ENCODE measurements around the gene ACAN. TPM values are rescaled to one million over a fixed set of nuclear protein-coding genes. Genes with fewer than 3 reads are reported as not detected.

ACAN gene
- total RNA-seq, 1 donor from 2014 or later = 176 TPM

DNA sequence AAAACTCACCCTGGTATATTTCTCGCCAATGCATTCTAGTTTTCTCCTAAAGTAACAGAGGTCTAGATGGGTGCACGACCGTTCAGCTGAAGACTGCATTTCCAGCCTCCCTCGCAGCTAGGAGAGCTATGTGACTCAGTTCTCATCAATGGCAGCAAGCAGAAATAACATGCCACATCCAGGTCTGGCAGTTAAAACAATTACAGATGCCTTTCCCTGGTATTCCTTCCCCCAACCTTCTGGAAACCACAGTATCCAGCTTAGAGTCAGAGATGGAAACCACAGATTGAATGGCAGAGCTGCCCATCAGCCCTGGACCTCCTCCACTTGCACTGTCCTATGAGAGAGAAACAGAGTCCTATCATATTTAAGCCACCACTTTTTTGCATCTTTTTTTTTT is 87.3 kb downstream of the ACAN start:
- Mint-ChIP-seq H3K4me3 (ENCODE audit: unreplicated experiment) (no peak overlapping the region), H3K27ac (ENCODE audit: unreplicated experiment) (peak overlapping the region; percentile 0), H3K9me3 (ENCODE audit: low read depth) (no peaks in the 10 kb centered on the region), H3K36me3 (ENCODE audit: low read depth) (no peaks in the 10 kb centered on the region), H3K27me3 (ENCODE audit: low read depth) (no peaks in the 10 kb centered on the region), H3K4me1 (ENCODE audit: low read depth) (peaks cover 19% of the 10 kb centered on the region)
- no peak for DNase-seq (ENCODE audit: low spot score)
- TF ChIP-seq, protein P1, sequence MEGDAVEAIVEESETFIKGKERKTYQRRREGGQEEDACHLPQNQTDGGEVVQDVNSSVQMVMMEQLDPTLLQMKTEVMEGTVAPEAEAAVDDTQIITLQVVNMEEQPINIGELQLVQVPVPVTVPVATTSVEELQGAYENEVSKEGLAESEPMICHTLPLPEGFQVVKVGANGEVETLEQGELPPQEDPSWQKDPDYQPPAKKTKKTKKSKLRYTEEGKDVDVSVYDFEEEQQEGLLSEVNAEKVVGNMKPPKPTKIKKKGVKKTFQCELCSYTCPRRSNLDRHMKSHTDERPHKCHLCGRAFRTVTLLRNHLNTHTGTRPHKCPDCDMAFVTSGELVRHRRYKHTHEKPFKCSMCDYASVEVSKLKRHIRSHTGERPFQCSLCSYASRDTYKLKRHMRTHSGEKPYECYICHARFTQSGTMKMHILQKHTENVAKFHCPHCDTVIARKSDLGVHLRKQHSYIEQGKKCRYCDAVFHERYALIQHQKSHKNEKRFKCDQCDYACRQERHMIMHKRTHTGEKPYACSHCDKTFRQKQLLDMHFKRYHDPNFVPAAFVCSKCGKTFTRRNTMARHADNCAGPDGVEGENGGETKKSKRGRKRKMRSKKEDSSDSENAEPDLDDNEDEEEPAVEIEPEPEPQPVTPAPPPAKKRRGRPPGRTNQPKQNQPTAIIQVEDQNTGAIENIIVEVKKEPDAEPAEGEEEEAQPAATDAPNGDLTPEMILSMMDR (IDR thresholded peaks at IDR 0.05) = no peak

DNA sequence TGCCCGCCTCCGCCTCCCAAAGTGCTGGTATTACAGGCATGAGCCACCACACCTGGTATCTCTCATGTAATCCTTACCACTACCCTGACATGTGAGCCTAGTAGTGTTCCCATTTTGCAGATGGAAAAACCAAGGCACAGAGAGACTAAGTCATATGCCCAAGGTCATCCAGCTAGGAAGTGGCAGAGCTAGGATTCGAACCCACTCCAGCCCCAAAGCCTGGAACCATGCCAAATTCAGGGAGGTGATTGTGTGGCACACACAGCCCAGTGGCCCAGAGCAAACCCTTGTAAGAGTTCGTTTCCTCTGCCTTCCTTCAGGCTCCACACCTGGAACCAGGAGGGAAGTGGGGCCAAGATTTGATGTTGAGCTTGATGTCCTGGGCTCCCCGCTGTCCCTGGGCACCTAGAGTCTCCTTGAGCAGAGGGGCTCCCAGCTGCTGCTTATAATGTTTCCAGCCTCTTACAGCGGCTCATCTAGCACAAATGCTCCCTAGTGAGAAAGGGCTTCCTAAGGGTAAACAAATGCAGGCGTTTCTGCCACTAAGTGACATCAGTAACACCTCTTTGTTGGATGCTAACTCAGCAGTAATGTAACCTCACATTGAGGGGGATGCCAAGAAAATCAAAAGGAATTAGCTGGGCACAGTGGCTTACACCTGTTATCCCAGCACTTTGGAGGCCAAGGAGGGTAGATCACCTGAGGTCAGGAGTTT is 88.5 kb downstream of the ACAN start:
- no peaks in the 10 kb centered on the region for H3K9me3 Mint-ChIP-seq (ENCODE audit: low read depth)
- H3K27ac Mint-ChIP-seq (ENCODE audit: unreplicated experiment) = no peak overlapping the region
- TF ChIP-seq, protein P1 (IDR thresholded peaks at IDR 0.05) = no peak
- no peak for DNase-seq (ENCODE audit: low spot score)
- H3K27me3 Mint-ChIP-seq (ENCODE audit: low read depth) = no peaks in the 10 kb centered on the region
- no peak overlapping the region for H3K4me3 Mint-ChIP-seq (ENCODE audit: unreplicated experiment)
- no peaks in the 10 kb centered on the region for H3K36me3 Mint-ChIP-seq (ENCODE audit: low read depth)
- peaks cover 25% of the 10 kb centered on the region for H3K4me1 Mint-ChIP-seq (ENCODE audit: low read depth)

DNA sequence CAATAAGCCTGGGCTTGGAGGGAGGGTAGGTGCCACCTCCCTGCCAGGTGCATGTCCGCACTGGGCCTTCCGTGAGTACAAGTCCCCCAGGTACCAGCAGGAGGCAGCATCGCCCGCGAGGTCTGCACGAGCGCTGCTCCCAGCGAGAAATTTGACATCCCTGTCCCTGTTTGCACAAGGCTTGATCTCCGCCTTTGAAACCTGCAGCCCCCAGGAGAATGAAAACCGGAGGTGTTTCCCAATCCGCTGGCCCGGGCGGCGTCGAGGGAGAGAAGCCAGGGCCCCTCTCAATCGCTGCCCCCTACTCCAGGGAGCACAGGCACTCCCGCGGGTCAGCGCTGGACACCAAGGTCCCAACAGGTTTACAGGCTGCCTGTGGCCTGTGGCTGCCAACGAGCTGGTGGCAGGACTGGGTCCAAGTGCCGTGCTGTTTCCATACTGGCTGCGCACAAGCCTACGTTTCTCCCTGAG is 91.1 kb downstream of the ACAN start:
- H3K9me3 Mint-ChIP-seq (ENCODE audit: low read depth) = no peaks in the 10 kb centered on the region
- H3K4me1 Mint-ChIP-seq (ENCODE audit: low read depth) = peaks cover 49% of the 10 kb centered on the region
- TF ChIP-seq, protein P1 (IDR thresholded peaks at IDR 0.05) = peak; percentile 87
- peak overlapping the region; percentile 76 for H3K4me3 Mint-ChIP-seq (ENCODE audit: unreplicated experiment)
- H3K27me3 Mint-ChIP-seq (ENCODE audit: low read depth) = no peaks in the 10 kb centered on the region
- DNase-seq (ENCODE audit: low spot score) = no peak
- no peak overlapping the region for H3K27ac Mint-ChIP-seq (ENCODE audit: unreplicated experiment)
- peaks cover 1% of the 10 kb centered on the region for H3K36me3 Mint-ChIP-seq (ENCODE audit: low read depth)

DNA sequence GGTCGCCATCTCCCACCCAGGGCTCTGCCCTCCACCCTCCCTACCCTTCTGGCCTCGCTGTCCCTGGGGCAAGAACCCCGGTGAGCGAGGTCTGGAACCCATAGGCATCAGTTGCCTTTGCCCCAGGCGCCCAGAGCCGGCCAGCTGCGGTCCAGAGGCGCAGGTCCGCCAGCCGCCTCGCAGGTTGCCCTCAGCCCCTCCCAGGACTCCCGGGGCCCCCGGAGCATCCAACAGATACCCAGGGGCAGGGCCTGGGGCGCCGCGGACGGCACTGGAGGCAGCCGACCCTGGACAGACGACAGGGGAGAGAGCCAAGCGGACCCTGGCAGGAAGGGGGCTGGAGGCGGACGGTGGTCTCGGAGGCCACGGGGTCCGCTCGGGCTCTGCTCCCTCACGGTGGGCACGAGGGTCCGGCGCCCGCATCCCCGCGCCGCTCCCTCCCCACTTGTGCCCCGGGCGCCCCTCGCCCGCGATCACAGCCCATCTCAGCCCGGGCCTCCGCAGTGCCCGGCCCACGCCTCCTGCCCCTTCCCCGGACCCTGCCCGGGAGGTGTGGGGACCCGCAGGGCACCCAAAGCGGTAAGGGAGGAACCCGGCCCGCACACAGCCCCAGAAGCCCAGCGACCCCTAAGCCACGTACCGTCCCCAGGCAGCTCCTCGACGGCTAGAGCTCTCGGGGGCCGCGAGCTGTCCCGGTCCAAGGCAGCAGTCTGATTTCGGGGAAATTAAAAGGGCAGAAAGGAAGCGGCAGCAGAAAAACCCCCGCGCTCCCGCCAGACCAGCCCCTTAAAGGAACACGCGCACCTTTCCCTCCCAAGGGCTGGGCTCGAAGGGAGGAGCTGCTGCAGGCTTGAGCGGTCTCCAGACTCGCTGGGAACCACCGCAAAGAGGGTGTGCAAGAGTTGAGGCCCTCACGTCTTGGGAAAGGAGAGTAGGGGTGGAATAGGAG is 91.9 kb downstream of the ACAN start, which contains the start of gene HAPLN3:
HAPLN3 (minus strand) TSS at position 726 of the 949 bp plus-strand sequence. CDS start 8,246 bp downstream, outside the sequence.
- no peak within 1 kb of the TSS for H3K27ac Mint-ChIP-seq (ENCODE audit: unreplicated experiment)
- H3K4me1 Mint-ChIP-seq (ENCODE audit: low read depth) = peaks cover 47% of the 10 kb centered on the region
- H3K36me3 Mint-ChIP-seq (ENCODE audit: low read depth) = peaks cover 1% of the 10 kb centered on the region
- DNase-seq (ENCODE audit: low spot score) = no peak
- H3K9me3 Mint-ChIP-seq (ENCODE audit: low read depth) = no peaks in the 10 kb centered on the region
- TF ChIP-seq, protein P1 (IDR thresholded peaks at IDR 0.05) = no peak
- H3K27me3 Mint-ChIP-seq (ENCODE audit: low read depth) = no peaks in the 10 kb centered on the region
- H3K4me3 Mint-ChIP-seq (ENCODE audit: unreplicated experiment) = peak within 1 kb of the TSS; percentile 76
